Activated CD4-positive, alpha-beta memory T cell treated with anti-CD3 and anti-CD28 coated beads, Interleukin-2, amount 10 ng/mL, durations not matched to agents 7 days and 5 days (primary cell): ENCODE measurements around the gene GJA1. TPM values are rescaled to one million over a fixed set of nuclear protein-coding genes. Genes with fewer than 3 reads are reported as not detected.
"Not testable (repeated sequence)": the region's sequence is repeated elsewhere in the genome, so short reads cannot be mapped to it uniquely, and the experiment has no call there.

Source experiments
- CTCF ChIA-PET: fragments of 350-600 bp; sonication (Branson Sonifier 250); formaldehyde crosslinking; loops from one replicate; lab custom pipeline; 2021; ENCODE audit warnings: antibody characterized with exemption, inconsistent platforms; lab: Charles Lee
- POLR2A ChIA-PET: fragments of 350-600 bp; sonication (Branson Sonifier 250); formaldehyde crosslinking; loops from one replicate; lab custom pipeline; 2021; ENCODE audit warnings: antibody characterized with exemption; lab: Charles Lee
- DNase-seq: peaks from one replicate; pipeline ENCODE4 v3.0.0-alpha.2; 2020
- H3K27ac Mint-ChIP-seq: one replicate; pipeline ENCODE4 v1.8.0; 2021; ENCODE audit warnings: mild to moderate bottlenecking, mixed read lengths
- H3K27me3 Mint-ChIP-seq: one replicate; pipeline ENCODE4 v1.8.0; 2021; ENCODE audit warnings: mixed read lengths
- H3K36me3 Mint-ChIP-seq: one replicate; pipeline ENCODE4 v1.8.0; 2021; ENCODE audit warnings: low read depth, mixed read lengths
- H3K4me1 Mint-ChIP-seq: one replicate; pipeline ENCODE4 v1.8.0; 2021; ENCODE audit warnings: mixed read lengths
- H3K4me3 Mint-ChIP-seq: one replicate; pipeline ENCODE4 v1.8.0; 2021; ENCODE audit warnings: mild to moderate bottlenecking, mixed read lengths
- H3K9me3 Mint-ChIP-seq: one replicate; pipeline ENCODE4 v1.8.0; 2021; ENCODE audit warnings: mixed read lengths
- total RNA-seq, 2 experiments: library from RNA; stranded (reverse); gene quantifications; one replicate each; pipeline ENCODE4 v1.2.3, GENCODE V29; 2021

Gene GJA1
- not detected for total RNA-seq

- Mint-ChIP-seq H3K9me3 (no peaks in the 10 kb centered on the region), H3K27me3 (peaks cover 35% of the 10 kb centered on the region), H3K36me3 (no peaks in the 10 kb centered on the region), H3K4me3 (peak within 1 kb of the TSS; percentile 43), H3K4me1 (peaks cover 12% of the 10 kb centered on the region), H3K27ac (no peak within 1 kb of the TSS)
- ChIA-PET CTCF (no interaction called here), POLR2A (no interaction called here)
- no peak for DNase-seq
These were observed at the start of gene GJA1 for GRCh38 chr6:121435444-121436069. GJA1 (plus strand) TSS chr6:121435646; CDS start chr6:121446848, 11,202 bp downstream.

GRCh38 chr6:121386551-121386950 lies 48.9 kb upstream of the GJA1 start:
- POLR2A ChIA-PET, H3K9me3 Mint-ChIP-seq, H3K27me3 Mint-ChIP-seq, H3K4me1 Mint-ChIP-seq, DNase-seq, H3K36me3 Mint-ChIP-seq, H3K4me3 Mint-ChIP-seq, H3K27ac Mint-ChIP-seq, CTCF ChIA-PET: not testable (repeated sequence)

GRCh38 chr6:121389419-121389818 lies 46.0 kb upstream of the GJA1 start:
- CTCF ChIA-PET: no interaction called here
- Mint-ChIP-seq H3K9me3 (no peaks in the 10 kb centered on the region), H3K36me3 (no peaks in the 10 kb centered on the region), H3K4me3 (no peak overlapping the region), H3K27me3 (no peaks in the 10 kb centered on the region), H3K27ac (no peak overlapping the region), H3K4me1 (no peaks in the 10 kb centered on the region)
- POLR2A ChIA-PET: no interaction called here
- no peak for DNase-seq

- no peak for DNase-seq
- H3K27ac Mint-ChIP-seq: no peak overlapping the region
- ChIA-PET CTCF (no interaction called here), POLR2A (no interaction called here)
- H3K36me3 Mint-ChIP-seq: no peaks in the 10 kb centered on the region
- H3K27me3 Mint-ChIP-seq: no peaks in the 10 kb centered on the region
- no peaks in the 10 kb centered on the region for H3K9me3 Mint-ChIP-seq
- H3K4me1 Mint-ChIP-seq: no peaks in the 10 kb centered on the region
- H3K4me3 Mint-ChIP-seq: no peak overlapping the region
These were observed 41.5 kb upstream of the GJA1 start for GRCh38 chr6:121393731-121394505.

GRCh38 chr6:121395736-121396135 lies 39.7 kb upstream of the GJA1 start:
- DNase-seq: no peak
- CTCF ChIA-PET: no interaction called here
- POLR2A ChIA-PET: no interaction called here

GRCh38 chr6:121397188-121397587 lies 38.3 kb upstream of the GJA1 start:
- H3K9me3 Mint-ChIP-seq, H3K4me1 Mint-ChIP-seq, POLR2A ChIA-PET, H3K36me3 Mint-ChIP-seq, DNase-seq, H3K27ac Mint-ChIP-seq, H3K27me3 Mint-ChIP-seq, CTCF ChIA-PET, H3K4me3 Mint-ChIP-seq: not testable (repeated sequence)

More at GRCh38 chr6:121395736-121396135, 39.7 kb upstream of the GJA1 start:
- no peaks in the 10 kb centered on the region for H3K36me3 Mint-ChIP-seq
- no peaks in the 10 kb centered on the region for H3K27me3 Mint-ChIP-seq
- no peaks in the 10 kb centered on the region for H3K9me3 Mint-ChIP-seq
- H3K27ac Mint-ChIP-seq: no peak overlapping the region
- H3K4me3 Mint-ChIP-seq: no peak overlapping the region
- no peaks in the 10 kb centered on the region for H3K4me1 Mint-ChIP-seq

GRCh38 chr6:121398127-121398526 lies 37.3 kb upstream of the GJA1 start:
- H3K4me1 Mint-ChIP-seq: no peaks in the 10 kb centered on the region
- ChIA-PET CTCF (no interaction called here), POLR2A (no interaction called here)
- H3K4me3 Mint-ChIP-seq: no peak overlapping the region
- no peaks in the 10 kb centered on the region for H3K9me3 Mint-ChIP-seq
- H3K27ac Mint-ChIP-seq: no peak overlapping the region
- DNase-seq: no peak
- no peaks in the 10 kb centered on the region for H3K36me3 Mint-ChIP-seq
- H3K27me3 Mint-ChIP-seq: no peaks in the 10 kb centered on the region

GRCh38 chr6:121399966-121400365 lies 35.5 kb upstream of the GJA1 start:
- CTCF ChIA-PET: no interaction called here
- H3K36me3 Mint-ChIP-seq: no peaks in the 10 kb centered on the region
- no peaks in the 10 kb centered on the region for H3K4me1 Mint-ChIP-seq
- H3K9me3 Mint-ChIP-seq: no peaks in the 10 kb centered on the region
- POLR2A ChIA-PET: no interaction called here
- no peak overlapping the region for H3K4me3 Mint-ChIP-seq
- no peaks in the 10 kb centered on the region for H3K27me3 Mint-ChIP-seq
- no peak overlapping the region for H3K27ac Mint-ChIP-seq
- DNase-seq: no peak

- Mint-ChIP-seq H3K9me3 (no peaks in the 10 kb centered on the region), H3K27me3 (no peaks in the 10 kb centered on the region), H3K4me3 (no peak overlapping the region), H3K4me1 (no peaks in the 10 kb centered on the region), H3K27ac (no peak overlapping the region), H3K36me3 (no peaks in the 10 kb centered on the region)
- ChIA-PET CTCF (no interaction called here), POLR2A (no interaction called here)
- DNase-seq: no peak
These were observed 31.5 kb upstream of the GJA1 start for GRCh38 chr6:121403964-121404363.

- Mint-ChIP-seq H3K27me3 (no peaks in the 10 kb centered on the region), H3K9me3 (no peaks in the 10 kb centered on the region), H3K4me1 (no peaks in the 10 kb centered on the region), H3K27ac (no peak overlapping the region), H3K4me3 (no peak overlapping the region), H3K36me3 (no peaks in the 10 kb centered on the region)
- no peak for DNase-seq
- CTCF ChIA-PET: interaction anchor here (1.3 kb wide), 1 partner anchor 85 kb away, joined by 3 read pairs; no protein-coding TSS in a partner anchor
- POLR2A ChIA-PET: no interaction called here
These were observed 30.1 kb upstream of the GJA1 start for GRCh38 chr6:121405306-121405705.

- no peak overlapping the region for H3K27ac Mint-ChIP-seq
- H3K4me3 Mint-ChIP-seq: no peak overlapping the region
- no peaks in the 10 kb centered on the region for H3K4me1 Mint-ChIP-seq
- ChIA-PET POLR2A (no interaction called here), CTCF (no interaction called here)
- DNase-seq: no peak
- H3K27me3 Mint-ChIP-seq: no peaks in the 10 kb centered on the region
- no peaks in the 10 kb centered on the region for H3K9me3 Mint-ChIP-seq
- H3K36me3 Mint-ChIP-seq: no peaks in the 10 kb centered on the region
These were observed 27.1 kb upstream of the GJA1 start for GRCh38 chr6:121408321-121408720.

- Mint-ChIP-seq H3K9me3 (no peaks in the 10 kb centered on the region), H3K27me3 (no peaks in the 10 kb centered on the region), H3K4me3 (no peak overlapping the region), H3K36me3 (no peaks in the 10 kb centered on the region), H3K27ac (no peak overlapping the region), H3K4me1 (no peaks in the 10 kb centered on the region)
- ChIA-PET CTCF (no interaction called here), POLR2A (no interaction called here)
- DNase-seq: no peak
These were observed 21.6 kb upstream of the GJA1 start for GRCh38 chr6:121413879-121414278.

- no peaks in the 10 kb centered on the region for H3K36me3 Mint-ChIP-seq
- no peak for DNase-seq
- no peak overlapping the region for H3K27ac Mint-ChIP-seq
- H3K4me3 Mint-ChIP-seq: no peak overlapping the region
- no peaks in the 10 kb centered on the region for H3K27me3 Mint-ChIP-seq
- ChIA-PET POLR2A (no interaction called here), CTCF (no interaction called here)
- no peaks in the 10 kb centered on the region for H3K9me3 Mint-ChIP-seq
- H3K4me1 Mint-ChIP-seq: no peaks in the 10 kb centered on the region
These were observed 17.1 kb upstream of the GJA1 start for GRCh38 chr6:121418346-121418745.

GRCh38 chr6:121426686-121427085 lies 8.8 kb upstream of the GJA1 start:
- H3K9me3 Mint-ChIP-seq: no peaks in the 10 kb centered on the region
- POLR2A ChIA-PET: no interaction called here
- H3K36me3 Mint-ChIP-seq: no peaks in the 10 kb centered on the region
- DNase-seq: no peak
- no peak overlapping the region for H3K27ac Mint-ChIP-seq
- no peaks in the 10 kb centered on the region for H3K4me1 Mint-ChIP-seq
- H3K27me3 Mint-ChIP-seq: no peaks in the 10 kb centered on the region
- CTCF ChIA-PET: no interaction called here
- no peak overlapping the region for H3K4me3 Mint-ChIP-seq
